Ishikawa (cell line): Measurements from ENCODE around the gene ATP9A.

Source experiments
- CEBPB ChIP-seq: IDR thresholded peaks from 2 replicates; pipeline ENCODE4 v1.6.1; 2012
- CREB1 ChIP-seq: IDR thresholded peaks from 2 replicates; pipeline ENCODE4 v1.6.1; 2012; ENCODE audit warnings: low read depth
- EGR1 ChIP-seq: IDR thresholded peaks from 2 replicates; pipeline ENCODE4 v1.6.1; 2012
- EP300 ChIP-seq: IDR thresholded peaks from 2 replicates; pipeline ENCODE4 v1.6.1; 2012; ENCODE audit warnings: borderline replicate concordance
- FOXM1 ChIP-seq: IDR thresholded peaks from 2 replicates; pipeline ENCODE4 v1.6.1; 2012; ENCODE audit warnings: low read depth, borderline replicate concordance
- MAX ChIP-seq: IDR thresholded peaks from 2 replicates; pipeline ENCODE4 v1.6.1; 2012
- NFIC ChIP-seq: IDR thresholded peaks from 2 replicates; pipeline ENCODE4 v1.6.1; 2012
- RAD21 ChIP-seq: IDR thresholded peaks from 2 replicates; pipeline ENCODE4 v1.6.1; 2012; ENCODE audit warnings: low read depth
- TAF1 ChIP-seq: IDR thresholded peaks from 2 replicates; pipeline ENCODE4 v1.6.1; 2012; ENCODE audit warnings: low read depth, mild to moderate bottlenecking
- TCF12 ChIP-seq: IDR thresholded peaks from 2 replicates; pipeline ENCODE4 v1.6.1; 2012; ENCODE audit warnings: low read depth
- TEAD4 ChIP-seq: IDR thresholded peaks from 2 replicates; pipeline ENCODE4 v1.6.1; 2012
- YY1 ChIP-seq: IDR thresholded peaks from 2 replicates; pipeline ENCODE4 v1.6.1; 2012; ENCODE audit warnings: low read depth
- ZBTB7A ChIP-seq: IDR thresholded peaks from 2 replicates; pipeline ENCODE4 v1.6.1; 2012; ENCODE audit warnings: low read depth
- TF ChIP-seq, protein P1 (sequence below): IDR thresholded peaks from 2 replicates; pipeline ENCODE4 v1.6.1; 2012
- TF ChIP-seq, protein P2 (sequence below): IDR thresholded peaks from 2 replicates; pipeline ENCODE4 v1.6.1; 2012; ENCODE audit warnings: low read depth, mild to moderate bottlenecking

The ATP9A gene

DNA sequence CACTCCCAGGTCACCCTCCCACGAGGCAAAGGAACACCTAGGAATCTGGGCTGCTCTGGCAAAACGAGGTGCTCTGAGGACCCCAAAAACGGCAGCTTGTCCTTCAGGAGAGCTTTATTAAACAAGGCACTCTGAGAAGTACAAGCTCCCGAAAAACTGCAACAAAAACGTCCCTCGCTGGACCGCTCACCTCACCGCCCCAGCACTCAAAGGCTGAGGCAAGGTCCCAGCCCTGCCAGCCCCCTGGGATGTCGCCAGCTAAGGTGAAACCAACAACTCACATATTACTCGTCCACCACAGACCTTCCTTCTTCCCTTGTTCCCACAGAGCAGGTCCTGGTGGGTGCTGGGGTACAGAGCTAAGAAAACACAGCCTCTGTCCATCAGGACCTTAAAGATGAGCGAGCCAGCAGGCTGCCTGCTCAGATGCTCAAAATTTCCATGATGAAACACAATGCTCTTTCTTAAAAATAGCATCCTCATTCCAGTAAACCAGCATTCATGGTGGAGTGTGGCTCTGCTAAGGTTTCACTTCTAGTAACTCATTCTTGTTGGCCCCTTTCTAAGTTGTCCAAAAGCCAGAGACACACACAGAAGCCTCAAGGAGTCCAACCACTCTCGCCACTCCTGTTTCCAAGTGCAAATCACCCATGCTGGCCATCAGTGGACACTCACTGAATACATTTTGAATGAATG is 35.9 kb downstream of the ATP9A start:
- TF ChIP-seq RAD21 (no peak), CEBPB (no peak), TAF1 (no peak), EP300 (no peak), TCF12 (no peak), TEAD4 (no peak), ZBTB7A (no peak), EGR1 (no peak), CREB1 (no peak), YY1 (no peak), MAX (no peak), NFIC (no peak), FOXM1 (no peak)
- TF ChIP-seq, protein P1, sequence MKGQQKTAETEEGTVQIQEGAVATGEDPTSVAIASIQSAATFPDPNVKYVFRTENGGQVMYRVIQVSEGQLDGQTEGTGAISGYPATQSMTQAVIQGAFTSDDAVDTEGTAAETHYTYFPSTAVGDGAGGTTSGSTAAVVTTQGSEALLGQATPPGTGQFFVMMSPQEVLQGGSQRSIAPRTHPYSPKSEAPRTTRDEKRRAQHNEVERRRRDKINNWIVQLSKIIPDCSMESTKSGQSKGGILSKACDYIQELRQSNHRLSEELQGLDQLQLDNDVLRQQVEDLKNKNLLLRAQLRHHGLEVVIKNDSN, result no peak
- TF ChIP-seq, protein P2, sequence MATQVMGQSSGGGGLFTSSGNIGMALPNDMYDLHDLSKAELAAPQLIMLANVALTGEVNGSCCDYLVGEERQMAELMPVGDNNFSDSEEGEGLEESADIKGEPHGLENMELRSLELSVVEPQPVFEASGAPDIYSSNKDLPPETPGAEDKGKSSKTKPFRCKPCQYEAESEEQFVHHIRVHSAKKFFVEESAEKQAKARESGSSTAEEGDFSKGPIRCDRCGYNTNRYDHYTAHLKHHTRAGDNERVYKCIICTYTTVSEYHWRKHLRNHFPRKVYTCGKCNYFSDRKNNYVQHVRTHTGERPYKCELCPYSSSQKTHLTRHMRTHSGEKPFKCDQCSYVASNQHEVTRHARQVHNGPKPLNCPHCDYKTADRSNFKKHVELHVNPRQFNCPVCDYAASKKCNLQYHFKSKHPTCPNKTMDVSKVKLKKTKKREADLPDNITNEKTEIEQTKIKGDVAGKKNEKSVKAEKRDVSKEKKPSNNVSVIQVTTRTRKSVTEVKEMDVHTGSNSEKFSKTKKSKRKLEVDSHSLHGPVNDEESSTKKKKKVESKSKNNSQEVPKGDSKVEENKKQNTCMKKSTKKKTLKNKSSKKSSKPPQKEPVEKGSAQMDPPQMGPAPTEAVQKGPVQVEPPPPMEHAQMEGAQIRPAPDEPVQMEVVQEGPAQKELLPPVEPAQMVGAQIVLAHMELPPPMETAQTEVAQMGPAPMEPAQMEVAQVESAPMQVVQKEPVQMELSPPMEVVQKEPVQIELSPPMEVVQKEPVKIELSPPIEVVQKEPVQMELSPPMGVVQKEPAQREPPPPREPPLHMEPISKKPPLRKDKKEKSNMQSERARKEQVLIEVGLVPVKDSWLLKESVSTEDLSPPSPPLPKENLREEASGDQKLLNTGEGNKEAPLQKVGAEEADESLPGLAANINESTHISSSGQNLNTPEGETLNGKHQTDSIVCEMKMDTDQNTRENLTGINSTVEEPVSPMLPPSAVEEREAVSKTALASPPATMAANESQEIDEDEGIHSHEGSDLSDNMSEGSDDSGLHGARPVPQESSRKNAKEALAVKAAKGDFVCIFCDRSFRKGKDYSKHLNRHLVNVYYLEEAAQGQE, result no peak

DNA sequence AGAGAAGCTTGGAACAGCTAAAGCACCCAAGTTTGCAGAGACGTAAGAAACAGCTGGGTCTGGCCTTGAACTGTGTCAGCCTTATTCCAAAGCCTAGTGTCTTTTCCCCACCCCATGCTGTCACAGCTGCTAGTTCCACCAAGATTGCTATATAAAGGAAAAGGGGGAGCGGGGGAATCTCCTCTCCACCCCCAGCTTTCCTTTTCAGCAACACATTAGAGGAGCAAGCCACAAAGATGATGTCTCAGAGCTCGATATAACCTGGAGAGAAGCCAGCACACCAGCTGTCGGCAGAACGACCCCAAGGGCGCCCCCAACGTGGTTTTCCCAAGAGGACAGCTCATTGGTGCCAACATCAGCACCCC is 36.5 kb downstream of the ATP9A start:
- TF ChIP-seq EGR1 (no peak), MAX (no peak), ZBTB7A (no peak)

DNA sequence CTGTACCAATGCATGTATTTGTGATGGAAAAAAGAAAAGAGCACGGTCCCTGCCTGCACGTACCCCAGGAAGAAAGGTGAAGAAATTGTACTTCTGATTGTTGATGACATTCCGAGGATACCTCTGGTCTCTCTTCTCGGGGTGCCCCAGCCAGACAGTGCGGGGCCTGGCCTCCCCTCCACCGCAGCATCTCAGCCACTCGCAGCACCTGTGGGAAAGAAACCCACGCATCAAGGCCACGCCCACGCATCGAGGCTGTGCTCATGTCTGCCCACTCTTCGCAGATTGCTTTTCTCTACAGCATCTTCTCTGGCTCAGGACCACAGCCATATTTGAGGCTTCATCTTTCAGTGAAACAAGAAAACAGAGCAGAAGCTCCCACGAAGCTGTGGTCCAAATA is 38.4 kb downstream of the ATP9A start:
- TF ChIP-seq CREB1, result no peak
- no peak for TF ChIP-seq RAD21
- TF ChIP-seq TCF12, result no peak
- no peak for TF ChIP-seq EGR1
- TF ChIP-seq CEBPB, result no peak

- TF ChIP-seq TCF12 (no peak), EP300 (no peak)
These were observed 39.5 kb downstream of the ATP9A start for GRCh38 chr20:51728737-51729136.

DNA sequence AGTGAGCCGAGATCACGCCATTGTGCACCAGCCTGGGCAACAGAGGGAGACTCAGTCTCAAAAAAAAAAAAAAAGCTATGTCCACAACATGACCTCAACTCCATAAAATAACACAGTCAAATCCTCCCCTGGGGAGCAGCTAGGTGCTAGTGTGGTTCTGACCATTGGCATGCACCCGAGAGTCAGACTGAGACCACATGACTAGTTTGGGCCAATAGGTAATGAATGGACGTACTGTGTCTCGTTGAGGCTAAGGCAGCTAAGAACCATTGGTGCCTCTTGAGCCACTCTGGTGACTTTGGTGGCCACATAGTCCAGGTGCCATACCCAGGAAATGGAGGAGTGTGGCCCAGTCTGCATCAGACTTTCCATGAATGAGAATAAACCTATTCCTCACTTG is 40.3 kb downstream of the ATP9A start:
- TF ChIP-seq CEBPB (no peak), EGR1 (no peak)

DNA sequence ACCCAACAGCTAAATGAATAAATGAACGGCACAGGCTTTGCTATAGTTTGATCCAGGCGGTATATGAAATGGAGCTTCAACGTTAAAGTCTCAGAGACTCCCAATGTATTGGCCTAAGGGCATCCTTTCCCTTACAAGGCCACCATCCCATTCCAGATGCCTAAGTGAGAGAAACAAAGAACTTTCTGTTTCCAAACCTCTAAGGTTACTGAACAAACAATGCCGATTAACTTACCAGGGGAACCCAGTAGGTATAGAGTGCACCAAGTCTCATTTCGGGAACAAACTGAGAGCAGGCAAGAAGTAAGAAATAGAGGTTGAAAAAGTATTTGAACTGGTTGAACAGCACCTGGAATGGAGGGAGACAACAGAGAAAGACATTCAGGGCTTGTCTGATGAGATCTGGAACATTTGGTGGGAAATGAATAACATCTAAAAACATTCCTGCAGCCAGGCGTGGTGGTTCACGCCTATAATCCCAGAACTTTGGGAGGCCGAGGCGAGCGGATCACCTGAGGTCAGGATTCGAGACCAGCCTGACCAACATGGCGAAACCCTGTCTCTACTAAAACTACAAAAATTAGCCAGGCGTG is 42.5 kb downstream of the ATP9A start:
- TF ChIP-seq NFIC (no peak), TEAD4 (no peak)

DNA sequence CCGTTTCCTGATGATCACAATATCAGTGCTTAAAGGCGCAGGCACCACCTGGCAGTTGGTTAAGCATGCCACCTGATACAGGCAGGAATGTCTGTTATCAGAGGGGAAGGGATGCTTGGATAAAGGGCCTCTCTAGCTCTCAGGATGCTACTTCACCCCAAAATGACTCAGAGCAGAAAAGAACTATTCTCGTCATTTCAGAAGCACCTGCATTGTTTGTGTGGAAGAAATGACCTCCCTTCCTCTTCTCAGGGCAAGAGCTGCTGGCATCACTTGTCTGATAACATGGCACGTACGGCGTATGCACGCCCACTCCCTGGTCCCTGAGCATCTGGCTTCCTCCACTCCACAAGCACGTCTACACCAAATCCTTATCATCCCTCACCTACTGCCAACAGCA is 47.3 kb downstream of the ATP9A start:
- TF ChIP-seq CEBPB, result no peak
- TF ChIP-seq TAF1, result no peak
- TF ChIP-seq, protein P2, result no peak
- no peak for TF ChIP-seq CREB1
- TF ChIP-seq ZBTB7A, result no peak
- TF ChIP-seq MAX, result no peak
- no peak for TF ChIP-seq TCF12
- TF ChIP-seq RAD21, result no peak

DNA sequence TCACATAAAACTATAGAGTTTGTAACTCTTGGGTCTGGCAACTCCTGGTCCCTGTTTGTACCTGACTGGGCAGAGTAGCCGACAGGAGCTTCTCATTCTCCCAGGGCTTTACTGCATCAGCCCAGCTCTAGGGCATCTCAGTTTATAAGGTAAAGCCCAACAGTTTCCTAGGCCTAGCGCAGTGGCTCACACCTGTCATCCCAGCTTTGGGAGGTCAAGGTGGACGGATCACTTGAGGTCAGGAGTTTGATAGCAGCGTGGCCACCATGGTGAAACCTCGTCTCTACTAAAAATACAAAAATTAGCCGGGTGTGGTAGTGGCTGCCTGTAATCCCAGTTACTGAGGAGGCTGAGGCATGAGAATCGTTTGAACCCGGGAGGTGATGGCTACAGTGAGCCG is 47.8 kb downstream of the ATP9A start:
- TF ChIP-seq TAF1, result no peak
